Measurements from ENCODE around the gene NUDT2. TPM values are rescaled to one million over a fixed set of nuclear protein-coding genes. Genes with fewer than 3 reads are reported as not detected.
A peak's percentile ranks its signal among the peaks of the same experiment; 100 is the strongest.

NUDT2 gene
- total RNA-seq, 1 donor from 2014 or later: 12.8 TPM

GRCh38 chr9:34328500-34328986, 826 bp upstream of the NUDT2 start:
- Histone ChIP-seq H4K20me1 (ENCODE audit: insufficient read depth, low read length) (peaks cover 15% of the 10 kb centered on the region), H3K9me3 (ENCODE audit: insufficient read depth, low read depth, low read length) (no peaks in the 10 kb centered on the region), H2AFZ (ENCODE audit: low read depth, low read length) (peak overlapping the region; percentile 99), H3K4me2 (ENCODE audit: low read length) (peak overlapping the region; percentile 87), H3K79me2 (ENCODE audit: insufficient read depth, low read length) (peaks cover 40% of the 10 kb centered on the region), H3K36me3 (ENCODE audit: insufficient read depth, low read length) (no peaks in the 10 kb centered on the region), H3K27me3 (ENCODE audit: insufficient read depth, low read length) (no peaks in the 10 kb centered on the region), H3K27ac (ENCODE audit: low read depth, low read length) (peak overlapping the region; percentile 86), H3K4me1 (ENCODE audit: insufficient read depth, low read length) (peaks cover 8% of the 10 kb centered on the region), H3K4me3 (ENCODE audit: insufficient read depth, low read depth, low read length) (peak overlapping the region; percentile 87), H3K9ac (ENCODE audit: low read length) (peak overlapping the region; percentile 88)
- Mint-ChIP-seq H3K36me3 (ENCODE audit: low read depth, unreplicated experiment) (no peaks in the 10 kb centered on the region), H3K9me3 (ENCODE audit: unreplicated experiment) (no peaks in the 10 kb centered on the region), H3K4me1 (ENCODE audit: low read depth, unreplicated experiment) (peaks cover 7% of the 10 kb centered on the region), H3K4me3 (ENCODE audit: unreplicated experiment) (peak overlapping the region; percentile 97), H3K27me3 (ENCODE audit: low read depth, unreplicated experiment) (no peaks in the 10 kb centered on the region), H3K27ac (ENCODE audit: unreplicated experiment) (peak overlapping the region; percentile 85)
- FAIRE-seq: no peak
- DNase-seq (ENCODE audit: low read depth): no peak
- TF ChIP-seq CTCF (IDR thresholded peaks at IDR 0.05; ENCODE audit: insufficient read depth, low read depth, low read length): no peak
- no peak for TF ChIP-seq EZH2 (IDR thresholded peaks at IDR 0.05; ENCODE audit: insufficient read depth, low read length)

- H4K20me1 ChIP-seq (ENCODE audit: insufficient read depth, low read length): peaks cover 36% of the 10 kb centered on the region
- Mint-ChIP-seq H3K9me3 (ENCODE audit: unreplicated experiment) (no peaks in the 10 kb centered on the region), H3K27me3 (ENCODE audit: low read depth, unreplicated experiment) (no peaks in the 10 kb centered on the region), H3K4me3 (ENCODE audit: unreplicated experiment) (peak overlapping the region; percentile 71), H3K4me1 (ENCODE audit: low read depth, unreplicated experiment) (peaks cover 18% of the 10 kb centered on the region), H3K36me3 (ENCODE audit: low read depth, unreplicated experiment) (peaks cover 3% of the 10 kb centered on the region), H3K27ac (ENCODE audit: unreplicated experiment) (no peak overlapping the region)
- H3K4me2 ChIP-seq (ENCODE audit: low read length): no peak overlapping the region
- no peak overlapping the region for H3K9ac ChIP-seq (ENCODE audit: low read length)
- H3K9me3 ChIP-seq (ENCODE audit: insufficient read depth, low read depth, low read length): no peaks in the 10 kb centered on the region
- H2AFZ ChIP-seq (ENCODE audit: low read depth, low read length): no peak overlapping the region
- H3K4me1 ChIP-seq (ENCODE audit: insufficient read depth, low read length): peaks cover 8% of the 10 kb centered on the region
- H3K27me3 ChIP-seq (ENCODE audit: insufficient read depth, low read length): no peaks in the 10 kb centered on the region
- no peak overlapping the region for H3K4me3 ChIP-seq (ENCODE audit: insufficient read depth, low read depth, low read length)
- no peak for DNase-seq (ENCODE audit: low read depth)
- H3K79me2 ChIP-seq (ENCODE audit: insufficient read depth, low read length): peaks cover 57% of the 10 kb centered on the region
- TF ChIP-seq EZH2 (IDR thresholded peaks at IDR 0.05; ENCODE audit: insufficient read depth, low read length): no peak
- no peak for TF ChIP-seq CTCF (IDR thresholded peaks at IDR 0.05; ENCODE audit: insufficient read depth, low read depth, low read length)
- no peak overlapping the region for H3K27ac ChIP-seq (ENCODE audit: low read depth, low read length)
- no peak for FAIRE-seq
- no peaks in the 10 kb centered on the region for H3K36me3 ChIP-seq (ENCODE audit: insufficient read depth, low read length)
Measured at GRCh38 chr9:34331196-34331595, 1.8 kb downstream of the NUDT2 start.
